Measurements from ENCODE around the gene STAMBP. TPM values are rescaled to one million over a fixed set of nuclear protein-coding genes. Genes with fewer than 3 reads are reported as not detected.

STAMBP gene
- total and polyA plus RNA-seq, 2 donors (not counting 1 experiment from before 2014, with no cell fraction given) = 23.3 to 44.2 TPM

- Histone ChIP-seq H3K36me3 (ENCODE audit: control insufficient read depth, insufficient read depth, low read length) (no peaks in the 10 kb centered on the region), H2AFZ (ENCODE audit: low read length) (no peak overlapping the region), H3K27ac (ENCODE audit: insufficient read depth, low read length) (no peak overlapping the region), H3K9me3 (ENCODE audit: control insufficient read depth, insufficient read depth, low read depth, low read length) (no peaks in the 10 kb centered on the region), H3K9ac (ENCODE audit: insufficient read depth, low read length) (no peak overlapping the region), H4K20me1 (ENCODE audit: control insufficient read depth, extremely low read depth, insufficient read depth, low read length) (no peaks in the 10 kb centered on the region), H3K27me3 (ENCODE audit: control insufficient read depth, insufficient read depth, low read length) (peaks cover 18% of the 10 kb centered on the region), H3K4me2 (ENCODE audit: extremely low read depth, insufficient read depth, low read length) (no peak overlapping the region), H3K4me1 (ENCODE audit: control insufficient read depth, extremely low read depth, insufficient read depth, low read length) (no peaks in the 10 kb centered on the region), H3K4me3 (replicated peaks in 1 of 4; ENCODE audit: control extremely low read depth in 1 of 4, insufficient read depth in 1 of 4, low read depth in 3 of 4, low read length in 4 of 4) (no peak overlapping the region), H3K79me2 (ENCODE audit: control insufficient read depth, insufficient read depth, low read length) (no peaks in the 10 kb centered on the region)
- TF ChIP-seq EZH2 (IDR thresholded peaks at IDR 0.05; ENCODE audit: low read length, missing control alignments) = no peak
- no peak for TF ChIP-seq CTCF (conservative IDR thresholded peaks at IDR 0.05 in 1 of 2, IDR thresholded peaks at IDR 0.05 in 1 of 2; ENCODE audit: low read depth in 1 of 2, low read length in 2 of 2)
- DNase-seq (ENCODE audit: low read depth in 2 of 2) = no peak
Measured at GRCh38 chr2:73818296-73818695, 10.5 kb upstream of the STAMBP start.

GRCh38 chr2:73821227-73821626 is 7.5 kb upstream of the STAMBP start:
- H4K20me1 ChIP-seq (ENCODE audit: control insufficient read depth, extremely low read depth, insufficient read depth, low read length) = no peaks in the 10 kb centered on the region
- H3K4me1 ChIP-seq (ENCODE audit: control insufficient read depth, extremely low read depth, insufficient read depth, low read length) = no peaks in the 10 kb centered on the region
- H3K4me3 ChIP-seq (replicated peaks in 1 of 4; ENCODE audit: control extremely low read depth in 1 of 4, insufficient read depth in 1 of 4, low read depth in 3 of 4, low read length in 4 of 4) = no peak overlapping the region
- no peak overlapping the region for H3K4me2 ChIP-seq (ENCODE audit: extremely low read depth, insufficient read depth, low read length)
- DNase-seq (ENCODE audit: low read depth in 2 of 2) = no peak
- no peaks in the 10 kb centered on the region for H3K9me3 ChIP-seq (ENCODE audit: control insufficient read depth, insufficient read depth, low read depth, low read length)
- peaks cover 3% of the 10 kb centered on the region for H3K27me3 ChIP-seq (ENCODE audit: control insufficient read depth, insufficient read depth, low read length)
- no peak overlapping the region for H2AFZ ChIP-seq (ENCODE audit: low read length)
- H3K36me3 ChIP-seq (ENCODE audit: control insufficient read depth, insufficient read depth, low read length) = no peaks in the 10 kb centered on the region
- TF ChIP-seq CTCF (conservative IDR thresholded peaks at IDR 0.05 in 1 of 2, IDR thresholded peaks at IDR 0.05 in 1 of 2; ENCODE audit: low read depth in 1 of 2, low read length in 2 of 2) (no peak), EZH2 (IDR thresholded peaks at IDR 0.05; ENCODE audit: low read length, missing control alignments) (no peak)
- no peak overlapping the region for H3K27ac ChIP-seq (ENCODE audit: insufficient read depth, low read length)
- H3K9ac ChIP-seq (ENCODE audit: insufficient read depth, low read length) = no peak overlapping the region
- H3K79me2 ChIP-seq (ENCODE audit: control insufficient read depth, insufficient read depth, low read length) = no peaks in the 10 kb centered on the region

- H3K79me2 ChIP-seq (ENCODE audit: control insufficient read depth, insufficient read depth, low read length) = no peaks in the 10 kb centered on the region
- H3K4me1 ChIP-seq (ENCODE audit: control insufficient read depth, extremely low read depth, insufficient read depth, low read length) = no peaks in the 10 kb centered on the region
- H2AFZ ChIP-seq (ENCODE audit: low read length) = no peak overlapping the region
- no peaks in the 10 kb centered on the region for H3K9me3 ChIP-seq (ENCODE audit: control insufficient read depth, insufficient read depth, low read depth, low read length)
- H3K4me2 ChIP-seq (ENCODE audit: extremely low read depth, insufficient read depth, low read length) = no peak overlapping the region
- H3K27ac ChIP-seq (ENCODE audit: insufficient read depth, low read length) = no peak overlapping the region
- no peak overlapping the region for H3K4me3 ChIP-seq (replicated peaks in 1 of 4; ENCODE audit: control extremely low read depth in 1 of 4, insufficient read depth in 1 of 4, low read depth in 3 of 4, low read length in 4 of 4)
- H3K27me3 ChIP-seq (ENCODE audit: control insufficient read depth, insufficient read depth, low read length) = peaks cover 3% of the 10 kb centered on the region
- TF ChIP-seq EZH2 (IDR thresholded peaks at IDR 0.05; ENCODE audit: low read length, missing control alignments) (no peak), CTCF (conservative IDR thresholded peaks at IDR 0.05 in 1 of 2, IDR thresholded peaks at IDR 0.05 in 1 of 2; ENCODE audit: low read depth in 1 of 2, low read length in 2 of 2) (no peak)
- no peak overlapping the region for H3K9ac ChIP-seq (ENCODE audit: insufficient read depth, low read length)
- no peak for DNase-seq (ENCODE audit: low read depth in 2 of 2)
- H3K36me3 ChIP-seq (ENCODE audit: control insufficient read depth, insufficient read depth, low read length) = no peaks in the 10 kb centered on the region
- no peaks in the 10 kb centered on the region for H4K20me1 ChIP-seq (ENCODE audit: control insufficient read depth, extremely low read depth, insufficient read depth, low read length)
Measured at GRCh38 chr2:73821669-73822068, 7.1 kb upstream of the STAMBP start.
